Effector memory CD4-positive, alpha-beta T cell (primary cell): Measurements from ENCODE around the gene GAB3.

Experiments
- DNase-seq, 3 donors: peaks; one replicate each; pipeline ENCODE4 v3.0.0-alpha.2; 2020
- H3K27ac ChIP-seq: 2 replicates; pipeline ENCODE4 v1.7.0; 2013; ENCODE audit warnings: mild to moderate bottlenecking, low read length, moderate library complexity; ENCODE audit not compliant: insufficient read depth, poor library complexity, severe bottlenecking
- H3K27me3 ChIP-seq: replicated peaks from 2 replicates; pipeline ENCODE4 v1.7.0; 2013; ENCODE audit warnings: mild to moderate bottlenecking, low read length; ENCODE audit not compliant: insufficient read depth, control insufficient read depth, poor library complexity, severe bottlenecking
- H3K36me3 ChIP-seq: 2 replicates; pipeline ENCODE4 v1.7.0; 2013; ENCODE audit warnings: mild to moderate bottlenecking, low read length, moderate library complexity; ENCODE audit not compliant: control insufficient read depth, insufficient read depth
- H3K4me1 ChIP-seq: 2 replicates; pipeline ENCODE4 v1.7.0; 2013; ENCODE audit warnings: low read length, mild to moderate bottlenecking; ENCODE audit not compliant: control insufficient read depth, insufficient read depth, poor library complexity, severe bottlenecking
- H3K4me3 ChIP-seq: 2 replicates; pipeline ENCODE4 v1.7.0; 2013; ENCODE audit warnings: low read length, low read depth, mild to moderate bottlenecking; ENCODE audit not compliant: insufficient read depth, poor library complexity, severe bottlenecking
- H3K9me3 ChIP-seq: 2 replicates; pipeline ENCODE4 v1.7.0; 2013; ENCODE audit warnings: mild to moderate bottlenecking, low read length, moderate library complexity; ENCODE audit not compliant: control insufficient read depth
- total RNA-seq, 3 donors: gene quantifications; one replicate each; lab custom pipeline; 2026; lab: John Stamatoyannopoulos, UW

The GAB3 gene
- total RNA-seq, result 29.2 to 55.8 (median 50.4) reads per million in 3 donors

- Histone ChIP-seq H3K9me3 (no peaks in the 10 kb centered on the region), H3K4me1 (peaks cover 11% of the 10 kb centered on the region), H3K27ac (peak within 1 kb of the TSS; percentile 61), H3K4me3 (peak within 1 kb of the TSS; percentile 50), H3K36me3 (no peaks in the 10 kb centered on the region), H3K27me3 (no peaks in the 10 kb centered on the region)
- peak; percentile 18 to 29 (median 23) for DNase-seq
Observed at GRCh38 chrX:154750301-154751202, at the start of gene GAB3. GAB3 (minus strand) TSS chrX:154751077; CDS start chrX:154751025, 52 bp downstream.

- Histone ChIP-seq H3K27ac (no peak overlapping the region), H3K4me3 (no peak overlapping the region), H3K9me3 (no peaks in the 10 kb centered on the region), H3K4me1 (peaks cover 4% of the 10 kb centered on the region), H3K36me3 (no peaks in the 10 kb centered on the region), H3K27me3 (no peaks in the 10 kb centered on the region)
- DNase-seq, result no peak
Observed at GRCh38 chrX:154799556-154800348, 48.9 kb upstream of the GAB3 start.

GRCh38 chrX:154797006-154797405 is 46.1 kb upstream of the GAB3 start:
- H3K4me1 ChIP-seq, result peaks cover 4% of the 10 kb centered on the region
- no peak overlapping the region for H3K4me3 ChIP-seq
- H3K27ac ChIP-seq, result no peak overlapping the region
- no peaks in the 10 kb centered on the region for H3K36me3 ChIP-seq
- DNase-seq, result no peak
- no peaks in the 10 kb centered on the region for H3K9me3 ChIP-seq
- H3K27me3 ChIP-seq, result no peaks in the 10 kb centered on the region

GRCh38 chrX:154795016-154795415 is 44.1 kb upstream of the GAB3 start:
- no peak overlapping the region for H3K4me3 ChIP-seq
- no peak overlapping the region for H3K27ac ChIP-seq
- DNase-seq, result no peak
- no peaks in the 10 kb centered on the region for H3K9me3 ChIP-seq
- no peaks in the 10 kb centered on the region for H3K36me3 ChIP-seq
- H3K4me1 ChIP-seq, result peaks cover 2% of the 10 kb centered on the region
- no peaks in the 10 kb centered on the region for H3K27me3 ChIP-seq

- Histone ChIP-seq H3K4me1 (no peaks in the 10 kb centered on the region), H3K9me3 (no peaks in the 10 kb centered on the region), H3K27me3 (no peaks in the 10 kb centered on the region), H3K27ac (no peak overlapping the region), H3K36me3 (no peaks in the 10 kb centered on the region), H3K4me3 (no peak overlapping the region)
- DNase-seq, result no peak
Observed at GRCh38 chrX:154793084-154793795, 42.4 kb upstream of the GAB3 start.

GRCh38 chrX:154791939-154792338 is 41.1 kb upstream of the GAB3 start:
- H3K36me3 ChIP-seq, result no peaks in the 10 kb centered on the region
- no peak for DNase-seq
- no peak overlapping the region for H3K27ac ChIP-seq
- no peaks in the 10 kb centered on the region for H3K9me3 ChIP-seq
- H3K4me3 ChIP-seq, result no peak overlapping the region
- H3K4me1 ChIP-seq, result no peaks in the 10 kb centered on the region
- no peaks in the 10 kb centered on the region for H3K27me3 ChIP-seq

GRCh38 chrX:154791467-154791866 is 40.6 kb upstream of the GAB3 start:
- H3K27ac ChIP-seq, result no peak overlapping the region
- no peaks in the 10 kb centered on the region for H3K36me3 ChIP-seq
- no peaks in the 10 kb centered on the region for H3K4me1 ChIP-seq
- H3K4me3 ChIP-seq, result no peak overlapping the region
- no peak for DNase-seq
- H3K9me3 ChIP-seq, result no peaks in the 10 kb centered on the region
- no peaks in the 10 kb centered on the region for H3K27me3 ChIP-seq

GRCh38 chrX:154785716-154786115 is 34.8 kb upstream of the GAB3 start:
- no peaks in the 10 kb centered on the region for H3K9me3 ChIP-seq
- H3K27ac ChIP-seq, result no peak overlapping the region
- H3K27me3 ChIP-seq, result no peaks in the 10 kb centered on the region
- H3K36me3 ChIP-seq, result no peaks in the 10 kb centered on the region
- no peaks in the 10 kb centered on the region for H3K4me1 ChIP-seq
- DNase-seq, result no peak
- H3K4me3 ChIP-seq, result no peak overlapping the region

- peak overlapping the region; percentile 25 for H3K4me3 ChIP-seq
Observed at GRCh38 chrX:154784149-154784995, 33.5 kb upstream of the GAB3 start.

More at GRCh38 chrX:154784149-154784995, 33.5 kb upstream of the GAB3 start:
- no peaks in the 10 kb centered on the region for H3K4me1 ChIP-seq
- H3K27me3 ChIP-seq, result no peaks in the 10 kb centered on the region
- H3K9me3 ChIP-seq, result no peaks in the 10 kb centered on the region
- H3K27ac ChIP-seq, result no peak overlapping the region
- no peaks in the 10 kb centered on the region for H3K36me3 ChIP-seq
- DNase-seq, result no peak
